ENCODE results near the gene EMID1.

GRCh38 chr22:29205252-29205593, 473 bp upstream of the EMID1 start:
- no peak for TF ChIP-seq POLR2A (IDR thresholded peaks at IDR 0.05)
- TF ChIP-seq CTCF (IDR thresholded peaks at IDR 0.05) = no peak
